NCI-H187 treated with DMSO at 0.1 percent for 48 hours (cell line): ENCODE data around the gene RNU1-3.
"Not testable (repeated sequence)": the region's sequence is repeated elsewhere in the genome, so short reads cannot be mapped to it uniquely, and the experiment has no call there.

Experiments used
- DNase-seq: peaks from one replicate; lab custom pipeline; 2025; lab: John Stamatoyannopoulos, UW

RNU1-3 gene

GRCh38 chr1:16693449-16694307 lies 26.9 kb upstream of the RNU1-3 start:
- not testable (repeated sequence) for DNase-seq

GRCh38 chr1:16692717-16693448 lies 26.1 kb upstream of the RNU1-3 start:
- not testable (repeated sequence) for DNase-seq

- not testable (repeated sequence) for DNase-seq
These were observed 25.5 kb upstream of the RNU1-3 start for GRCh38 chr1:16692283-16692682.

GRCh38 chr1:16690971-16691682 lies 24.4 kb upstream of the RNU1-3 start:
- not testable (repeated sequence) for DNase-seq

- DNase-seq, result not testable (repeated sequence)
These were observed 20.5 kb upstream of the RNU1-3 start for GRCh38 chr1:16687132-16687800.

- DNase-seq, result not testable (repeated sequence)
These were observed 19.0 kb upstream of the RNU1-3 start for GRCh38 chr1:16685445-16686371.

GRCh38 chr1:16684738-16685337 lies 18.1 kb upstream of the RNU1-3 start:
- not testable (repeated sequence) for DNase-seq

- DNase-seq, result not testable (repeated sequence)
These were observed 17.4 kb upstream of the RNU1-3 start for GRCh38 chr1:16684152-16684551.

- not testable (repeated sequence) for DNase-seq
These were observed 16.1 kb upstream of the RNU1-3 start for GRCh38 chr1:16682803-16683202.

GRCh38 chr1:16680366-16680765 lies 13.6 kb upstream of the RNU1-3 start:
- not testable (repeated sequence) for DNase-seq

GRCh38 chr1:16677552-16678431 lies 11.0 kb upstream of the RNU1-3 start:
- no peak for DNase-seq

- not testable (repeated sequence) for DNase-seq
These were observed 10.1 kb upstream of the RNU1-3 start for GRCh38 chr1:16676661-16677523.

- not testable (repeated sequence) for DNase-seq
These were observed 8.4 kb upstream of the RNU1-3 start for GRCh38 chr1:16675118-16675510.

GRCh38 chr1:16673976-16674375 lies 7.2 kb upstream of the RNU1-3 start:
- DNase-seq, result not testable (repeated sequence)

GRCh38 chr1:16665836-16666235 lies 912 bp downstream of the RNU1-3 start:
- not testable (repeated sequence) for DNase-seq

GRCh38 chr1:16658234-16658633 lies 8.5 kb downstream of the RNU1-3 start:
- not testable (repeated sequence) for DNase-seq

GRCh38 chr1:16656981-16657683 lies 9.6 kb downstream of the RNU1-3 start:
- not testable (repeated sequence) for DNase-seq

- DNase-seq, result not testable (repeated sequence)
These were observed 10.2 kb downstream of the RNU1-3 start for GRCh38 chr1:16656574-16656973.
